Body of pancreas (tissue), 4 donors: ENCODE results near the gene PRDM16. TPM values are rescaled to one million over a fixed set of nuclear protein-coding genes. Genes with fewer than 3 reads are reported as not detected.

Experiments used
- ATAC-seq: fragments of 150-250 bp; one replicate; pipeline ENCODE4 v1.9.1; 2016
- DNase-seq, 4 donors: peaks; one replicate each; pipeline ENCODE4 v3.0.0-alpha.2; 2019
- H3K27ac ChIP-seq, 4 donors: fragments of 200-600 bp; sonication (generic); 1 replicate in 3 of 4; 2 replicates in 1 of 4; pipeline versions ENCODE4 v1.5.1 to v1.6.1; 2016 to 2019; ENCODE audit warnings: mild to moderate bottlenecking in 1 of 4, mixed read lengths in 1 of 4, moderate library complexity in 1 of 4
- H3K27me3 ChIP-seq, 2 donors: fragments of 200-600 bp; sonication (generic); one replicate each; pipeline ENCODE4 v1.6.0; 2016; ENCODE audit warnings: mild to moderate bottlenecking in 1 of 2
- H3K36me3 ChIP-seq, 2 donors: fragments of 200-600 bp; sonication (generic); replicated peaks in 1 of 2; 2 replicates each; pipeline ENCODE4 v1.5.1; 2016; ENCODE audit warnings: low read depth in 2 of 2; ENCODE audit not compliant: insufficient read depth in 1 of 2
- H3K4me1 ChIP-seq: fragments of 200-600 bp; sonication (generic); one replicate; pipeline ENCODE4 v1.6.0; 2016
- H3K4me3 ChIP-seq, 2 donors: fragments of 200-600 bp; sonication (generic); 1 replicate in 1 of 2; 2 replicates in 1 of 2; pipeline ENCODE4 v1.5.1; 2016 to 2019
- H3K9me3 ChIP-seq, 3 donors: fragments of 200-600 bp; sonication (generic); 1 replicate in 2 of 3; 2 replicates in 1 of 3; pipeline ENCODE4 v1.5.1; 2016
- CTCF ChIP-seq, 7 experiments: fragments of 450-650 bp in 4 of 7; fragments of 200-600 bp in 3 of 7; sonication (generic) in 3 of 7; IDR thresholded peaks; one replicate each; pipeline ENCODE4 v1.5.1; 2016 to 2019; ENCODE audit warnings: antibody characterized with exemption in 7 of 7
- POLR2A ChIP-seq, 3 donors: fragments of 450-650 bp; IDR thresholded peaks; one replicate each; pipeline ENCODE4 v1.6.1; 2016; ENCODE audit warnings: antibody characterized with exemption in 3 of 3, mild to moderate bottlenecking in 2 of 3
- WGBS, 2 donors: methylation state at CpG; one replicate each; pipeline ENCODE4 v1.1.5; 2017; 5-methylcytosine and 5-hydroxymethylcytosine counted together
- intact Hi-C: fragments of 100-400 bp; cut with DNase I; formaldehyde crosslinking; loops from one replicate; pipeline ENCODE4 v1.15.1; 2023
- total RNA-seq, 2 donors: library from RNA; depleted of rRNA; stranded (reverse); fragments of >200 nt; gene quantifications; one replicate each; pipeline ENCODE4 v1.1.0, GENCODE V29; 2016

Gene PRDM16
- total RNA-seq, 2 donors from 2014 or later: 15.2 to 16.6 TPM

- no peaks in the 10 kb centered on the region for H3K9me3 ChIP-seq
- WGBS, 2 donors: 77 to 85% methylated on average over 16 to 29 of the region's 29 CpGs
- intact Hi-C loops: no loop called here
- H3K4me1 ChIP-seq: peaks cover 60% of the 10 kb centered on the region
- H3K36me3 ChIP-seq: no peaks in the 10 kb centered on the region
- ATAC-seq: no peak
- peak overlapping the region in 2 of 4 donors; percentile 16 to 30 for H3K27ac ChIP-seq
- no peak for TF ChIP-seq POLR2A (IDR thresholded peaks at IDR 0.05)
- no peak for TF ChIP-seq CTCF (IDR thresholded peaks at IDR 0.05)
- no peaks in the 10 kb centered on the region for H3K27me3 ChIP-seq
- no peak for DNase-seq
- no peak overlapping the region for H3K4me3 ChIP-seq
Observed at GRCh38 chr1:3456964-3457909, 388.2 kb downstream of the PRDM16 start.

- intact Hi-C loops: no loop called here
- no peak for TF ChIP-seq POLR2A (IDR thresholded peaks at IDR 0.05)
- TF ChIP-seq CTCF (IDR thresholded peaks at IDR 0.05): no peak
- ATAC-seq (no peak), DNase-seq (no peak)
- H3K9me3 ChIP-seq: no peaks in the 10 kb centered on the region
- no peaks in the 10 kb centered on the region for H3K27me3 ChIP-seq
- no peak overlapping the region for H3K4me3 ChIP-seq
- H3K36me3 ChIP-seq: no peaks in the 10 kb centered on the region
- WGBS, 2 donors: 64 to 84% methylated on average over 8 to 18 of the region's 18 CpGs
- H3K27ac ChIP-seq: peak overlapping the region in 2 of 4 donors; percentile 30 to 83
- H3K4me1 ChIP-seq: peaks cover 54% of the 10 kb centered on the region
Observed at GRCh38 chr1:3457910-3458883, 389.2 kb downstream of the PRDM16 start.

- peaks cover 44% of the 10 kb centered on the region for H3K4me1 ChIP-seq
- no peaks in the 10 kb centered on the region for H3K9me3 ChIP-seq
- no peak for TF ChIP-seq CTCF (IDR thresholded peaks at IDR 0.05)
- no peak for TF ChIP-seq POLR2A (IDR thresholded peaks at IDR 0.05)
- peak overlapping the region in 3 of 4 donors; percentile 70 to 83 (median 74) for H3K27ac ChIP-seq
- H3K36me3 ChIP-seq: no peaks in the 10 kb centered on the region
- DNase-seq (no peak), ATAC-seq (no peak)
- 75 to 80% methylated on average over 24 of the region's 24 CpGs for WGBS, 2 donors
- intact Hi-C loops: no loop called here
- H3K27me3 ChIP-seq: no peaks in the 10 kb centered on the region
- no peak overlapping the region for H3K4me3 ChIP-seq
Observed at GRCh38 chr1:3459051-3459908, 390.3 kb downstream of the PRDM16 start.

GRCh38 chr1:3459940-3460671 lies 391.1 kb downstream of the PRDM16 start:
- Histone ChIP-seq H3K4me3 (no peak overlapping the region), H3K36me3 (no peaks in the 10 kb centered on the region), H3K27ac (peak overlapping the region; percentile 36 to 83 (median 72)), H3K27me3 (no peaks in the 10 kb centered on the region), H3K4me1 (peaks cover 42% of the 10 kb centered on the region), H3K9me3 (no peaks in the 10 kb centered on the region)
- no peak for TF ChIP-seq CTCF (IDR thresholded peaks at IDR 0.05)
- peak in 1 of 3 donors; percentile 12 for TF ChIP-seq POLR2A (IDR thresholded peaks at IDR 0.05)
- ATAC-seq (peak; percentile 71), DNase-seq (peak; percentile 58 to 81 (median 74))
- intact Hi-C loops: no loop called here
- WGBS, 2 donors: 44 to 74% methylated on average over 13 to 23 of the region's 23 CpGs
